Measurements from ENCODE around the gene TBC1D30.

Gene TBC1D30

GRCh38 chr12:64798165-64798564, 26.3 kb upstream of the TBC1D30 start:
- ATAC-seq: no peak
- no peak for TF ChIP-seq ZNF70 (CRISPR knock-in tag; IDR thresholded peaks at IDR 0.05)
- no peak for TF ChIP-seq CREB5 (CRISPR knock-in tag; IDR thresholded peaks at IDR 0.05; ENCODE audit: low read depth)
- no peak for TF ChIP-seq ARNTL (CRISPR knock-in tag; IDR thresholded peaks at IDR 0.05; ENCODE audit: borderline replicate concordance, low read depth)
- TF ChIP-seq ZC3H10 (CRISPR knock-in tag; IDR thresholded peaks at IDR 0.05): no peak
- no peak for TF ChIP-seq TSHZ2 (CRISPR knock-in tag; IDR thresholded peaks at IDR 0.05)
- no peak for TF ChIP-seq PATZ1 (CRISPR knock-in tag; IDR thresholded peaks at IDR 0.05; ENCODE audit: borderline replicate concordance)
- TF ChIP-seq ZFP3 (CRISPR knock-in tag; IDR thresholded peaks at IDR 0.05): no peak
- TF ChIP-seq CSDC2 (CRISPR knock-in tag; IDR thresholded peaks at IDR 0.05): no peak
- no peak for TF ChIP-seq SNAI2 (CRISPR knock-in tag; IDR thresholded peaks at IDR 0.05)
- no peak for TF ChIP-seq PPARA (CRISPR knock-in tag; IDR thresholded peaks at IDR 0.05; ENCODE audit: borderline replicate concordance)
- no peak for TF ChIP-seq POU6F1 (CRISPR knock-in tag; IDR thresholded peaks at IDR 0.05; ENCODE audit: borderline replicate concordance, low read depth)
- TF ChIP-seq ZFP30 (CRISPR knock-in tag; IDR thresholded peaks at IDR 0.05): no peak
- no peak for TF ChIP-seq ESRRG (CRISPR knock-in tag; IDR thresholded peaks at IDR 0.05)
- no peak for TF ChIP-seq ISL1 (CRISPR knock-in tag; IDR thresholded peaks at IDR 0.05)

- TF ChIP-seq CREB5 (CRISPR knock-in tag; IDR thresholded peaks at IDR 0.05; ENCODE audit: low read depth): no peak
- no peak for TF ChIP-seq BACH2 (CRISPR knock-in tag; IDR thresholded peaks at IDR 0.05; ENCODE audit: borderline replicate concordance)
- TF ChIP-seq ZC3H10 (CRISPR knock-in tag; IDR thresholded peaks at IDR 0.05): no peak
- no peak for TF ChIP-seq TOX (CRISPR knock-in tag; IDR thresholded peaks at IDR 0.05; ENCODE audit: borderline replicate concordance)
- no peak for TF ChIP-seq ZNF70 (CRISPR knock-in tag; IDR thresholded peaks at IDR 0.05)
- no peak for TF ChIP-seq GLIS3 (CRISPR knock-in tag; IDR thresholded peaks at IDR 0.05)
- TF ChIP-seq RARB (CRISPR knock-in tag; IDR thresholded peaks at IDR 0.05): no peak
- TF ChIP-seq ZFP3 (CRISPR knock-in tag; IDR thresholded peaks at IDR 0.05): no peak
- no peak for TF ChIP-seq ZFP30 (CRISPR knock-in tag; IDR thresholded peaks at IDR 0.05)
- TF ChIP-seq PATZ1 (CRISPR knock-in tag; IDR thresholded peaks at IDR 0.05; ENCODE audit: borderline replicate concordance): no peak
- no peak for TF ChIP-seq CSRNP3 (CRISPR knock-in tag; IDR thresholded peaks at IDR 0.05)
- no peak for TF ChIP-seq PPARA (CRISPR knock-in tag; IDR thresholded peaks at IDR 0.05; ENCODE audit: borderline replicate concordance)
- no peak for TF ChIP-seq TCF4 (CRISPR knock-in tag; IDR thresholded peaks at IDR 0.05; ENCODE audit: borderline replicate concordance)
- TF ChIP-seq ESRRG (CRISPR knock-in tag; IDR thresholded peaks at IDR 0.05): no peak
- no peak for TF ChIP-seq ISL1 (CRISPR knock-in tag; IDR thresholded peaks at IDR 0.05)
- no peak for ATAC-seq
These were observed 23.8 kb upstream of the TBC1D30 start for GRCh38 chr12:64800640-64801039.
